DMS53 treated with DMSO at 0.1 percent for 48 hours (cell line): ENCODE results near the gene TYW1.
"Not testable (repeated sequence)": the region's sequence is repeated elsewhere in the genome, so short reads cannot be mapped to it uniquely, and the experiment has no call there.

Source experiments
- DNase-seq: peaks from one replicate; lab custom pipeline; 2025; ENCODE audit not compliant: unreplicated experiment; lab: John Stamatoyannopoulos, UW

TYW1 gene

GRCh38 chr7:67045496-67045995 lies 48.9 kb downstream of the TYW1 start:
- DNase-seq, result no peak

GRCh38 chr7:67046819-67047218 lies 50.2 kb downstream of the TYW1 start:
- DNase-seq, result not testable (repeated sequence)

- DNase-seq, result not testable (repeated sequence)
Observed at GRCh38 chr7:67049908-67050307, 53.3 kb downstream of the TYW1 start.

- DNase-seq, result not testable (repeated sequence)
Observed at GRCh38 chr7:67052161-67052560, 55.5 kb downstream of the TYW1 start.

- DNase-seq, result no peak
Observed at GRCh38 chr7:67056683-67057082, 60.0 kb downstream of the TYW1 start.

- not testable (repeated sequence) for DNase-seq
Observed at GRCh38 chr7:67061321-67061720, 64.7 kb downstream of the TYW1 start.

GRCh38 chr7:67062802-67063201 lies 66.2 kb downstream of the TYW1 start:
- not testable (repeated sequence) for DNase-seq

- DNase-seq, result not testable (repeated sequence)
Observed at GRCh38 chr7:67066950-67067622, 70.5 kb downstream of the TYW1 start.

- not testable (repeated sequence) for DNase-seq
Observed at GRCh38 chr7:67076120-67076519, 79.5 kb downstream of the TYW1 start.

GRCh38 chr7:67082880-67083279 lies 86.2 kb downstream of the TYW1 start:
- DNase-seq, result not testable (repeated sequence)

GRCh38 chr7:67089261-67089660 lies 92.6 kb downstream of the TYW1 start:
- not testable (repeated sequence) for DNase-seq

- DNase-seq, result not testable (repeated sequence)
Observed at GRCh38 chr7:67091053-67091452, 94.4 kb downstream of the TYW1 start.

GRCh38 chr7:67098031-67098430 lies 101.4 kb downstream of the TYW1 start:
- not testable (repeated sequence) for DNase-seq

- not testable (repeated sequence) for DNase-seq
Observed at GRCh38 chr7:67099406-67099805, 102.8 kb downstream of the TYW1 start.

- not testable (repeated sequence) for DNase-seq
Observed at GRCh38 chr7:67100038-67100437, 103.4 kb downstream of the TYW1 start.

- no peak for DNase-seq
Observed at GRCh38 chr7:67100956-67101361, 104.3 kb downstream of the TYW1 start.

- DNase-seq, result not testable (repeated sequence)
Observed at GRCh38 chr7:67104937-67105336, 108.3 kb downstream of the TYW1 start.

- no peak for DNase-seq
Observed at GRCh38 chr7:67105377-67105776, 108.7 kb downstream of the TYW1 start.

- DNase-seq, result not testable (repeated sequence)
Observed at GRCh38 chr7:67106255-67106654, 109.6 kb downstream of the TYW1 start.

GRCh38 chr7:67111342-67111741 lies 114.7 kb downstream of the TYW1 start:
- DNase-seq, result not testable (repeated sequence)

- DNase-seq, result not testable (repeated sequence)
Observed at GRCh38 chr7:67114483-67115246, 118.0 kb downstream of the TYW1 start.

- not testable (repeated sequence) for DNase-seq
Observed at GRCh38 chr7:67120491-67120890, 123.9 kb downstream of the TYW1 start.
